ENCODE results near the gene MTA3. TPM values are rescaled to one million over a fixed set of nuclear protein-coding genes. Genes with fewer than 3 reads are reported as not detected.
"Not testable (repeated sequence)": the region's sequence is repeated elsewhere in the genome, so short reads cannot be mapped to it uniquely, and the experiment has no call there.

MTA3 gene
- total and polyA plus RNA-seq, 11 donors: 11.9 to 31.8 (median 23.3) TPM

- Histone ChIP-seq H3K4me3 (no peak overlapping the region), H3K36me3 (peaks cover 0 to 9% (median 0%) of the 10 kb centered on the region in 9 donors), H3K27me3 (no peaks in the 10 kb centered on the region), H3K4me1 (no peaks in the 10 kb centered on the region), H3K9me3 (no peaks in the 10 kb centered on the region), H3K27ac (no peak overlapping the region)
- ATAC-seq (no peak), DNase-seq (no peak)
- TF ChIP-seq CTCF (IDR thresholded peaks at IDR 0.05) (no peak), POLR2A (IDR thresholded peaks at IDR 0.05) (no peak)
- 96 to 100% (median 98%) methylated on average over 2 of the region's 2 CpGs for WGBS, 4 donors
- intact Hi-C loops (cut with DNase I): no loop called here
These were observed 33.9 kb downstream of the MTA3 start for GRCh38 chr2:42602218-42602875.

- no peaks in the 10 kb centered on the region for H3K9me3 ChIP-seq
- DNase-seq (no peak), ATAC-seq (no peak)
- TF ChIP-seq CTCF (IDR thresholded peaks at IDR 0.05) (no peak), POLR2A (IDR thresholded peaks at IDR 0.05) (no peak)
- H3K27ac ChIP-seq: no peak overlapping the region
- H3K4me1 ChIP-seq: no peaks in the 10 kb centered on the region
- no peaks in the 10 kb centered on the region for H3K27me3 ChIP-seq
- peaks cover 0 to 9% (median 0%) of the 10 kb centered on the region in 9 donors for H3K36me3 ChIP-seq
- H3K4me3 ChIP-seq: no peak overlapping the region
- intact Hi-C loops (cut with DNase I): no loop called here
- WGBS, 4 donors: 81 to 91% (median 89%) methylated on average over 3 of the region's 3 CpGs
These were observed 34.4 kb downstream of the MTA3 start for GRCh38 chr2:42602876-42603219.

GRCh38 chr2:42604341-42604867 is 36.0 kb downstream of the MTA3 start:
- H3K4me3 ChIP-seq; ATAC-seq; H3K27ac ChIP-seq; H3K4me1 ChIP-seq; intact Hi-C loops (cut with DNase I); H3K9me3 ChIP-seq; DNase-seq; H3K27me3 ChIP-seq: not testable (repeated sequence)
- 86 to 98% (median 94%) methylated on average over 2 to 6 of the region's 6 CpGs for WGBS, 4 donors
- H3K36me3 ChIP-seq: peaks cover 0 to 15% (median 3%) of the 10 kb centered on the region in 9 donors

GRCh38 chr2:42606166-42606565 is 37.7 kb downstream of the MTA3 start:
- H3K27ac ChIP-seq; H3K4me1 ChIP-seq; H3K27me3 ChIP-seq; intact Hi-C loops (cut with DNase I); H3K4me3 ChIP-seq; H3K9me3 ChIP-seq; DNase-seq; ATAC-seq: not testable (repeated sequence)
- peaks cover 0 to 33% (median 13%) of the 10 kb centered on the region in 9 donors for H3K36me3 ChIP-seq
- WGBS, 4 donors: 90 to 98% (median 97%) methylated on average over 2 to 29 of the region's 33 CpGs

GRCh38 chr2:42607101-42607637 is 38.7 kb downstream of the MTA3 start:
- no peak overlapping the region for H3K27ac ChIP-seq
- H3K27me3 ChIP-seq: no peaks in the 10 kb centered on the region
- H3K4me1 ChIP-seq: no peaks in the 10 kb centered on the region
- DNase-seq: no peak
- H3K36me3 ChIP-seq: peaks cover 0 to 30% (median 13%) of the 10 kb centered on the region in 9 donors
- intact Hi-C loops (cut with DNase I): no loop called here
- no peak overlapping the region for H3K4me3 ChIP-seq
- 73 to 98% (median 80%) methylated on average over 8 of the region's 8 CpGs for WGBS, 4 donors
- TF ChIP-seq CTCF (IDR thresholded peaks at IDR 0.05) (no peak), POLR2A (IDR thresholded peaks at IDR 0.05) (no peak)
- no peak for ATAC-seq
- H3K9me3 ChIP-seq: no peaks in the 10 kb centered on the region
